GM23338 (cell line): ENCODE results near the gene HNRNPM. TPM values are rescaled to one million over a fixed set of nuclear protein-coding genes. Genes with fewer than 3 reads are reported as not detected.

ENCODE experiments used
- ATAC-seq: fragments of 200-7000 bp; cut with Tn5 transposase; 3 replicates; pipeline ENCODE4 v1.9.1; 2020
- DNase-seq: peaks from one replicate; pipeline ENCODE4 v3.0.0-alpha.2; 2015; ENCODE audit warnings: low spot score
- H2AFZ ChIP-seq: fragments of 200-600 bp; sonication (generic); 2 replicates; pipeline ENCODE4 v1.8.0; 2016; ENCODE audit warnings: antibody characterized with exemption, mild to moderate bottlenecking, moderate library complexity
- H3F3A ChIP-seq: fragments of 200-600 bp; sonication (generic); replicated peaks from 2 replicates; pipeline ENCODE4 v1.8.0; 2017; ENCODE audit warnings: antibody characterized with exemption, mixed run types, low read depth
- H3K27ac ChIP-seq: fragments of 200-600 bp; sonication (generic); 2 replicates; pipeline ENCODE4 v1.6.1; 2016; ENCODE audit warnings: low read depth
- H3K27me3 ChIP-seq: fragments of 200-600 bp; sonication (generic); 2 replicates; pipeline ENCODE4 v1.8.0; 2016; ENCODE audit warnings: mild to moderate bottlenecking, mixed run types, moderate library complexity; ENCODE audit not compliant: insufficient read depth
- H3K36me3 ChIP-seq: fragments of 200-600 bp; sonication (generic); 2 replicates; pipeline ENCODE4 v1.8.0; 2016; ENCODE audit warnings: mild to moderate bottlenecking; ENCODE audit not compliant: insufficient read depth
- H3K4me1 ChIP-seq: fragments of 200-600 bp; sonication (generic); 2 replicates; pipeline ENCODE4 v1.8.0; 2016; ENCODE audit warnings: mild to moderate bottlenecking, moderate library complexity; ENCODE audit not compliant: insufficient read depth
- H3K4me2 ChIP-seq: fragments of 200-600 bp; sonication (generic); 2 replicates; pipeline ENCODE4 v1.7.1; 2017; ENCODE audit warnings: mixed run types
- H3K4me3 ChIP-seq: fragments of 200-600 bp; sonication (generic); 2 replicates; pipeline ENCODE4 v1.6.1; 2016; ENCODE audit warnings: mixed run types
- H3K79me2 ChIP-seq: fragments of 200-600 bp; sonication (generic); replicated peaks from 2 replicates; pipeline ENCODE4 v1.8.0; 2017; ENCODE audit warnings: mild to moderate bottlenecking; ENCODE audit not compliant: insufficient read depth
- H3K9me2 ChIP-seq: fragments of 200-600 bp; sonication (generic); 2 replicates; pipeline ENCODE4 v1.8.0; 2017; ENCODE audit not compliant: insufficient read depth
- H4K20me1 ChIP-seq: fragments of 200-600 bp; sonication (generic); replicated peaks from 2 replicates; pipeline ENCODE4 v1.8.0; 2017; ENCODE audit warnings: mild to moderate bottlenecking; ENCODE audit not compliant: insufficient read depth
- H3K27ac Mint-ChIP-seq: 2 replicates; pipeline ENCODE4 v1.8.0; 2020; ENCODE audit warnings: inconsistent platforms, mild to moderate bottlenecking, moderate library complexity, mixed read lengths
- H3K27me3 Mint-ChIP-seq: 3 replicates; pipeline ENCODE4 v1.8.0; 2022; ENCODE audit warnings: low read depth, mild to moderate bottlenecking, moderate library complexity, mixed read lengths, inconsistent platforms; ENCODE audit not compliant: insufficient read depth, poor library complexity
- H3K36me3 Mint-ChIP-seq: 3 replicates; pipeline ENCODE4 v1.8.0; 2021; ENCODE audit warnings: low read depth, mild to moderate bottlenecking, inconsistent platforms, moderate library complexity, mixed read lengths
- H3K4me1 Mint-ChIP-seq: 3 replicates; pipeline ENCODE4 v1.8.0; 2020; ENCODE audit warnings: mild to moderate bottlenecking, inconsistent platforms, mixed read lengths
- H3K4me3 Mint-ChIP-seq: 3 replicates; pipeline ENCODE4 v1.8.0; 2021; ENCODE audit warnings: moderate library complexity, mild to moderate bottlenecking, inconsistent platforms, mixed read lengths
- H3K9me3 Mint-ChIP-seq: 3 replicates; pipeline ENCODE4 v1.8.0; 2020; ENCODE audit warnings: moderate library complexity, mild to moderate bottlenecking, inconsistent platforms, mixed read lengths
- CREB1 ChIP-seq: fragments of 250-450 bp; sonication (Bioruptor Pico); IDR thresholded peaks from 2 replicates; pipeline ENCODE4 v1.5.0; 2020; ENCODE audit warnings: low read depth, mild to moderate bottlenecking, moderate library complexity
- EZH2 ChIP-seq: fragments of 200-600 bp; sonication (generic); IDR thresholded peaks from one replicate; pipeline ENCODE4 v1.8.0; 2017; ENCODE audit warnings: antibody characterized with exemption, mild to moderate bottlenecking, low read depth; ENCODE audit not compliant: unreplicated experiment
- EZH2phosphoT487 ChIP-seq: fragments of 200-600 bp; sonication (generic); IDR thresholded peaks from one replicate; pipeline ENCODE4 v1.8.1; 2018; ENCODE audit warnings: antibody characterized with exemption; ENCODE audit not compliant: unreplicated experiment
- JUNB ChIP-seq: IDR thresholded peaks from one replicate; pipeline ENCODE4 v1.6.1; 2016; ENCODE audit warnings: antibody characterized with exemption; ENCODE audit not compliant: unreplicated experiment
- NANOG ChIP-seq: IDR thresholded peaks from 2 replicates; pipeline ENCODE4 v1.6.1; 2016; ENCODE audit warnings: antibody characterized with exemption, borderline replicate concordance
- POLR2AphosphoS5 ChIP-seq: IDR thresholded peaks from 2 replicates; pipeline ENCODE4 v1.6.1; 2016; ENCODE audit warnings: antibody characterized with exemption, low read depth
- STAT1 ChIP-seq: IDR thresholded peaks from one replicate; pipeline ENCODE4 v1.6.1; 2016; ENCODE audit warnings: antibody characterized with exemption; ENCODE audit not compliant: unreplicated experiment
- ZNF114 ChIP-seq: fragments of 250-450 bp; sonication (Bioruptor Pico); IDR thresholded peaks from 2 replicates; pipeline ENCODE4 v1.5.0; 2020; ENCODE audit warnings: mild to moderate bottlenecking, moderate library complexity
- ZNF331 ChIP-seq: fragments of 250-450 bp; sonication (Bioruptor Pico); IDR thresholded peaks from 2 replicates; pipeline ENCODE4 v1.5.0; 2020; ENCODE audit warnings: low read depth, mild to moderate bottlenecking, moderate library complexity
- ZNF462 ChIP-seq: fragments of 250-450 bp; sonication (Bioruptor Pico); IDR thresholded peaks from 2 replicates; pipeline ENCODE4 v1.5.0; 2020; ENCODE audit warnings: mild to moderate bottlenecking, moderate library complexity
- polyA plus RNA-seq: library from polyadenylated mRNA; unstranded; fragments of >200 nt; fragmentation: Nextera tagmentation; extraction: Ambion mirVana; gene quantifications from 2 replicates; pipeline ENCODE4 v1.2.1, GENCODE V29; 2016
- total RNA-seq: library from RNA; depleted of rRNA; stranded (reverse); fragments of >200 nt; shearing (Covaris generic); gene quantifications from 2 replicates; pipeline ENCODE4 v1.2.3, GENCODE V29; 2014
- TF ChIP-seq, protein P1 (sequence below), 2 experiments: fragments of 200-600 bp in 1 of 2; sonication (generic) in 1 of 2; conservative IDR thresholded peaks; 2 replicates each; pipeline versions ENCODE4 v1.5.1 to v1.6.1; 2016 to 2017; ENCODE audit warnings: antibody characterized with exemption in 2 of 2, low read depth in 2 of 2, mild to moderate bottlenecking in 2 of 2, moderate library complexity in 1 of 2
- TF ChIP-seq, protein P2 (sequence below): IDR thresholded peaks from 2 replicates; pipeline ENCODE4 v1.6.1; 2016; ENCODE audit warnings: antibody characterized with exemption
- TF ChIP-seq, protein P3 (sequence below): IDR thresholded peaks from one replicate; pipeline ENCODE4 v1.6.1; 2018; ENCODE audit warnings: antibody characterized with exemption; ENCODE audit not compliant: unreplicated experiment

The HNRNPM gene
- total and polyA plus RNA-seq, 2 experiments from 2014 or later, result 291 to 389 TPM

DNA sequence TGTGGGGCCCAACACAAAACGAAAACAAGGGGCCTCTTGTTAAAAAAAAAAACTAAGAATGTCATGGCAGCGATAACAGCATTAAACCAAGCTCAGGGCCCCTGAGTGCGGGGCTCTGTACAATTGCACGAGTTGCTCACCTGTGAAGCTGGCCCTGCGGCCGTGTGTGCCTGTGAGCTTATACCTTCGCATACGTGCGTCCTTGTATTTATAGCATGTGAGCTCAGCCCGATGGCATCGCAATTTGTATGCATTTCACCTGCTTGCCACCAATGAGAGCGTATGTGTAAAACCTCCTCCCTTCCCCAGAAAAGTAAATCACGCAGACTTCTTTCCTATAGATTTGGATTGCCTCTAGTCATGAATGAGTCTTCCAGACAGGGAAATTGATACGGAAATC lies 17.1 kb downstream of the HNRNPM start:
- no peak for DNase-seq
- ATAC-seq, result no peak
- no peaks in the 10 kb centered on the region for H3K9me3 Mint-ChIP-seq
- no peak overlapping the region for H3K4me3 Mint-ChIP-seq
- Histone ChIP-seq H3K79me2 (peaks cover 100% of the 10 kb centered on the region), H4K20me1 (peaks cover 84% of the 10 kb centered on the region), H3K9me2 (no peaks in the 10 kb centered on the region), H3K4me1 (peaks cover 46% of the 10 kb centered on the region), H3K36me3 (peaks cover 42% of the 10 kb centered on the region), H3K27me3 (no peaks in the 10 kb centered on the region), H3K4me2 (0 out of 2 replicates have a peak overlapping the region, but pooled peaks have one; percentile 21), H2AFZ (no peak overlapping the region), H3K27ac (peak overlapping the region; percentile 52; the same call in 1 of the 2 replicates), H3F3A (peaks cover 31% of the 10 kb centered on the region), H3K4me3 (no peak overlapping the region)
- H3K36me3 Mint-ChIP-seq, result peaks cover 81% of the 10 kb centered on the region
- H3K27ac Mint-ChIP-seq, result peak overlapping the region; percentile 36; the same call in 1 of the 2 replicates
- peaks cover 60% of the 10 kb centered on the region for H3K4me1 Mint-ChIP-seq
- H3K27me3 Mint-ChIP-seq, result no peaks in the 10 kb centered on the region
- TF ChIP-seq, protein P1, sequence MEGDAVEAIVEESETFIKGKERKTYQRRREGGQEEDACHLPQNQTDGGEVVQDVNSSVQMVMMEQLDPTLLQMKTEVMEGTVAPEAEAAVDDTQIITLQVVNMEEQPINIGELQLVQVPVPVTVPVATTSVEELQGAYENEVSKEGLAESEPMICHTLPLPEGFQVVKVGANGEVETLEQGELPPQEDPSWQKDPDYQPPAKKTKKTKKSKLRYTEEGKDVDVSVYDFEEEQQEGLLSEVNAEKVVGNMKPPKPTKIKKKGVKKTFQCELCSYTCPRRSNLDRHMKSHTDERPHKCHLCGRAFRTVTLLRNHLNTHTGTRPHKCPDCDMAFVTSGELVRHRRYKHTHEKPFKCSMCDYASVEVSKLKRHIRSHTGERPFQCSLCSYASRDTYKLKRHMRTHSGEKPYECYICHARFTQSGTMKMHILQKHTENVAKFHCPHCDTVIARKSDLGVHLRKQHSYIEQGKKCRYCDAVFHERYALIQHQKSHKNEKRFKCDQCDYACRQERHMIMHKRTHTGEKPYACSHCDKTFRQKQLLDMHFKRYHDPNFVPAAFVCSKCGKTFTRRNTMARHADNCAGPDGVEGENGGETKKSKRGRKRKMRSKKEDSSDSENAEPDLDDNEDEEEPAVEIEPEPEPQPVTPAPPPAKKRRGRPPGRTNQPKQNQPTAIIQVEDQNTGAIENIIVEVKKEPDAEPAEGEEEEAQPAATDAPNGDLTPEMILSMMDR (conservative IDR thresholded peaks at IDR 0.05; ENCODE audit: low read depth in 2 of 2), result no peak
- TF ChIP-seq, protein P2, sequence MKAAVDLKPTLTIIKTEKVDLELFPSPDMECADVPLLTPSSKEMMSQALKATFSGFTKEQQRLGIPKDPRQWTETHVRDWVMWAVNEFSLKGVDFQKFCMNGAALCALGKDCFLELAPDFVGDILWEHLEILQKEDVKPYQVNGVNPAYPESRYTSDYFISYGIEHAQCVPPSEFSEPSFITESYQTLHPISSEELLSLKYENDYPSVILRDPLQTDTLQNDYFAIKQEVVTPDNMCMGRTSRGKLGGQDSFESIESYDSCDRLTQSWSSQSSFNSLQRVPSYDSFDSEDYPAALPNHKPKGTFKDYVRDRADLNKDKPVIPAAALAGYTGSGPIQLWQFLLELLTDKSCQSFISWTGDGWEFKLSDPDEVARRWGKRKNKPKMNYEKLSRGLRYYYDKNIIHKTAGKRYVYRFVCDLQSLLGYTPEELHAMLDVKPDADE, result no peak
- TF ChIP-seq ZNF114 (CRISPR knock-in tag) (no peak), ZNF462 (CRISPR knock-in tag) (no peak), CREB1 (CRISPR knock-in tag) (no peak), POLR2AphosphoS5 (no peak), EZH2phosphoT487 (no peak), EZH2 (no peak), NANOG (no peak), ZNF331 (CRISPR knock-in tag) (no peak), JUNB (no peak), STAT1 (no peak)
- TF ChIP-seq, protein P3, sequence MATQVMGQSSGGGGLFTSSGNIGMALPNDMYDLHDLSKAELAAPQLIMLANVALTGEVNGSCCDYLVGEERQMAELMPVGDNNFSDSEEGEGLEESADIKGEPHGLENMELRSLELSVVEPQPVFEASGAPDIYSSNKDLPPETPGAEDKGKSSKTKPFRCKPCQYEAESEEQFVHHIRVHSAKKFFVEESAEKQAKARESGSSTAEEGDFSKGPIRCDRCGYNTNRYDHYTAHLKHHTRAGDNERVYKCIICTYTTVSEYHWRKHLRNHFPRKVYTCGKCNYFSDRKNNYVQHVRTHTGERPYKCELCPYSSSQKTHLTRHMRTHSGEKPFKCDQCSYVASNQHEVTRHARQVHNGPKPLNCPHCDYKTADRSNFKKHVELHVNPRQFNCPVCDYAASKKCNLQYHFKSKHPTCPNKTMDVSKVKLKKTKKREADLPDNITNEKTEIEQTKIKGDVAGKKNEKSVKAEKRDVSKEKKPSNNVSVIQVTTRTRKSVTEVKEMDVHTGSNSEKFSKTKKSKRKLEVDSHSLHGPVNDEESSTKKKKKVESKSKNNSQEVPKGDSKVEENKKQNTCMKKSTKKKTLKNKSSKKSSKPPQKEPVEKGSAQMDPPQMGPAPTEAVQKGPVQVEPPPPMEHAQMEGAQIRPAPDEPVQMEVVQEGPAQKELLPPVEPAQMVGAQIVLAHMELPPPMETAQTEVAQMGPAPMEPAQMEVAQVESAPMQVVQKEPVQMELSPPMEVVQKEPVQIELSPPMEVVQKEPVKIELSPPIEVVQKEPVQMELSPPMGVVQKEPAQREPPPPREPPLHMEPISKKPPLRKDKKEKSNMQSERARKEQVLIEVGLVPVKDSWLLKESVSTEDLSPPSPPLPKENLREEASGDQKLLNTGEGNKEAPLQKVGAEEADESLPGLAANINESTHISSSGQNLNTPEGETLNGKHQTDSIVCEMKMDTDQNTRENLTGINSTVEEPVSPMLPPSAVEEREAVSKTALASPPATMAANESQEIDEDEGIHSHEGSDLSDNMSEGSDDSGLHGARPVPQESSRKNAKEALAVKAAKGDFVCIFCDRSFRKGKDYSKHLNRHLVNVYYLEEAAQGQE, result no peak
